Stimulated activated CD4-positive, alpha-beta T cell treated with anti-CD3 and anti-CD28 coated beads, Interleukin-2, amount 100 ng/mL, for 4 hours (primary cell): ENCODE measurements around the gene CROT.

ENCODE experiments used
- DNase-seq: peaks from one replicate; pipeline ENCODE4 v3.0.0-alpha.2; 2020; ENCODE audit warnings: low read depth

Gene CROT

DNA sequence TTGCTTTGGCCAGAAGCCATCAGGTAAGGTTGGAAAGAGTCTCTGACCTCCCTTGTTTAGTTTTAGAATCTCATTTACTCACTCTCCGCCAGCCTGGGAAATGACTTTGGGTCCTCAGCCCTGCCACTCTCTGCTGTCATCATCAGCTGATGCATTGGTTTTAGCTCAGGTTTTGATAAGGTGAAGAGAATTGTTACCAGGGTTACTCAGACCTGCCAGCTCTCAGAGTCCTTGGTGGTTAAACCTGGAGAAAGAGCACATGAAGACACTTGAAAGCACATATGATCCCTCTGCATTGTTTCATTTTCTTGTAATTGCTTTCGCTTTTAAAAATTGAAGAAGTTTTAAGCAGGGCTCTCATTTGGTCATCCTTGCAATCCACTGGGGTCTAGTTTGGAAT lies 4.0 kb upstream of the CROT start:
- DNase-seq = no peak

DNA sequence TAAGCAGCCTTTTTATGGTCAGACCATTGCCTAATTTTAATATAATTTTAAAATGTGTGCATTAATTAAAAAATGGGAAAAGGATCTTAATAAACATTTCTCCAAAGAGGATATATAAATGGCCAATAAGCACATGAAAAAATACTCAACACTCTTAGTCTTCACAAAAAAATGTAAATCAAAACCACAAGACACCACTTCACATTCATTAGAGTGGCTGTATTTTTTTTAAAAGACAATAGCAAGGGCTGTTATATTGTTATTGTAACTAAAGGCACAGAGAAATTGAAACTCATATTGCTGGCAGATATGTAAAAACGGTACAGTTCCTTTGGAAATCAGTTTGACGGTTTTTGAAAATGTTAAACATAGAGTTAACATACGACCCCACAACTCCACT lies 3.2 kb upstream of the CROT start:
- DNase-seq = no peak

DNA sequence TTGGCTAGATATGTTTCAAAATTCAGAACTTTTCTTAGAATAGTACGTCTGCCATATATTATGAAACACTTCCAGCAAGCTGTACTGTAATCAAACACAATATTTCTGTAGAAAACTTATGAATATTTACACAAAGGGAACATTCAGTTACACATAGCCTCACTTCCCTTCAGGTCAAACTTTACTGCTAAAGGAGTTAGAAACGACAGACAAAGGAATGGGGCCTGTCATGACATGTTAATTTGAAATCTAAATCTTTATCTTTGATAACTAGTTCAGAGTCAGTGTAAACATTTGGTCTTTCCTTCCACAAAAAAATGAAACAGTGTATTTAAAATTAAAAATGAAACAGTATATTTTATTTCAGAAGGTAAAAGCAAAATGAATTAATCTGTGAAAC lies 1.0 kb upstream of the CROT start:
- DNase-seq = no peak

DNA sequence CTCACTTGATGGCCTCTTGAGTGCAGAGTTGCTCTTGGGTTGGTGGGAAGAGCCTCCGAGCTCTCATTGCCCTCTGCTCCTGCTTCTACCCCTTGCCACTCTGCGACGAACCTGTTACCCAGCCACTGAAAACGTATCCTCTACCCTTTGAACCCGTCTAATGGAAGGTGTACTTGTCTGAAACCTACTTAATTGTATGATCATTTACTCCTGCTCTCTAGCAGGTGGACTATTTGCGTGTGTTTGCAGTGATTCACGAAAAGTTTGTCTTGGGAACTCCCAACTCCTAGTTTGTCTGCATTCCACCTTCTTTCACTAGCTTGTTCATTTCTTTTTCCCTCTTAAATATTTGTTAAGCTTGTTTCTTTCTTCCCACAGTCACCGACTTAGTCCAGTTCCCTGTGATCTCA lies 503 bp downstream of the CROT start:
- no peak for DNase-seq

DNA sequence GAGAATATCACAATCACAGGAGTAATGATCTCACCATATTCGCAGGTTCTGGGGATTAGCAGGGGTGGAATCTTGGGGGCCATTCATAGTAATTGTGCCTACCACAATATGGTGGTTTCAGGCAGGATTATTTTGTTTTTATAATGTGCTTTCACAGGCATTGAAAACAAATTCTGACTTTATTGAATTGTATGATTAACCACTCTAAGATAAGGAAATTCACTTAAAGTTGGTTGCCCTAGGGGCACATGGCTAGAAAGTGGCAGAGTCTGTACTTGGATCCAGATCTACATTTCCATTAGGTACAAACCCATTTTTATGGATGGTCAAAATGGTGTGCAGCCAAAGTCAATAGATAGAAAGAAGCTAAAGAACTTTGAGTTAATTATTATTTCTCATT lies 1.7 kb downstream of the CROT start:
- DNase-seq = no peak

DNA sequence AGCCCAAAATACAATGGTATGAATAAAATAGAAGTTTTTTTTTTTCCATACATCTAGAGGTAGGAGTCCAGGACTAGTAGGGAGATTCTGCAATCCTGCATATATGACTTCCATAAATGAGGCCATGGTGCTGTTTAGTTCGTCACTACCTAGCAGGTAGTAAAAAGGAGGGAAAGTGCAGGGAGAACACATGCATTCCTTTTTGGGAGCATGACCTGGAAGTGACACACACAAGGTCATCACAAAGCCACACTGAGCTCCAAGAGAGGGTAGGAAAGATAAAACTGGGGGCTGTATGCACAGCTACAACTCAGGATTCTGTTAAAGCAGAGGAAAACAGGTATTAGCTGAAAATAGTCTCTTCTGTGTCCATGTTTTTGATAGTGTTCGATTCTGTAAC lies 2.2 kb downstream of the CROT start:
- DNase-seq = no peak

DNA sequence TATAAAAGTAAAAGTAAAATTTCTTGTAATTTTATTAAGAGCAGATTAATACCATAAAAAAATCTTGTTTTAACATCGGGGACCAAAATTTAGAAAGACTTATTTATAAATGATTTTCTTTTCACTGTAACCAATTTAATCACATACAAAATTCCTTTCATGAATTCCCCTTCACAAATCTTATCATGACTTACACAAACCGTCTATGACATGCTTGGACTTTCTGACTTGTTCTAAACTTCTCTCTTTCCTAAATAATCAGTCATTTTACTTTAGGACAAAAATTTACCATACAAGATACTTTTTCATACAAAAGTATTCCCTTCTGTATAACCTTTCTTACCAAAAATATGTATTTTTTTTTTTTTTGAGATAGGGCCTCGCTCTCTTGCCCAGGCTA lies 9.3 kb downstream of the CROT start:
- DNase-seq = no peak

DNA sequence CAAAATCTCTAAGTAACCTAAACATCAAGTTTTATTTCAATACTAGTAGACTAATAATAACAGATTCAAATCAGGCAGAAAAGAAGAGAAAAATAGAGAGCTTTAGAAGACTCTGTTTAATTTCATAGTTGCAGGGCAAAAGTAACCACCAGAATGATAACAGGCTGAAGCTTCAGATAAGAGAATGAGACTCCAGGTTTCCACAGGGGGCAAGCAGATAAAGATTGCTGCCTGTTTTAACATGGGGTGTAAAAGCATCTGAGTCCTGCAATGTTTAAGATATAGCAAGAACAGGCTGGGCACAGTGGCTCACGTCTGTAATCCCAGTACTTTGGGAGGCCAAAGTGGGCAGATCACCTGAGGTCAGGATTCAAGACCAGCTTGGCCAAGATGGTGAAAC lies 11.0 kb downstream of the CROT start:
- DNase-seq = no peak

DNA sequence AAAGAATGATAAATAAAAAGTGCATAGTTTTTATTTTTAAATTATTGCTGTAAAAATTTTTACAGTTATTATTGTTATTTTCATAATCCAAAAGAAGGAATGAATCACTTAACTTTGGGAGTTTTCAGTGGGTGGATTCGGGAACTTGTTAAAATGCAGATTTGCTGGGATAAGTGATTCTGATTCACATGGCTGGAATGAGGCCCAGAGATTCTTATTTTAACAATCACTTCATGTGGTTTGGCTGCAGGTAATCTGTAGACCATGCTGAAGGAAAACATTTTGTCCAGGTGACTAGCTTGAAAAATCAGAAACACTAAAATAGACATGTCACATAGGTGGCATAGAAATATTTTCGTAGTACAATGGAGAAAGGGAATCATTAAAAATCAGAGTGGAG lies 13.9 kb downstream of the CROT start:
- no peak for DNase-seq

DNA sequence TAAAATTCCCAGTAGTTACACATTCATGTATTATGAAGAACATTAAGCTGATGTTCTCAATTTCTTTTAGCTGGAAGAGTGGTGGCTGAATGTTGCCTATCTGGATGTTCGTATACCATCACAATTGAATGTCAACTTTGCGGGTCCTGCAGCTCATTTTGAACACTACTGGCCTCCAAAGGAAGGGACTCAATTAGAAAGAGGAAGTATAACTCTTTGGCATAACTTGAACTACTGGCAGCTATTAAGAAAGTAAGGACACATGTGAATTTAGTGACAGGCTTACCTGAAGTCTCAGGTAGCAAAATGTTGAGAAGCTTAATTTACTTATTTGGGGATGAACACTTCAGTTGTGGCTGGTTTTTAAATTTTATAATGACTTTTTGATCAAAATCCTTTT lies 15.9 kb downstream of the CROT start:
- DNase-seq = no peak

DNA sequence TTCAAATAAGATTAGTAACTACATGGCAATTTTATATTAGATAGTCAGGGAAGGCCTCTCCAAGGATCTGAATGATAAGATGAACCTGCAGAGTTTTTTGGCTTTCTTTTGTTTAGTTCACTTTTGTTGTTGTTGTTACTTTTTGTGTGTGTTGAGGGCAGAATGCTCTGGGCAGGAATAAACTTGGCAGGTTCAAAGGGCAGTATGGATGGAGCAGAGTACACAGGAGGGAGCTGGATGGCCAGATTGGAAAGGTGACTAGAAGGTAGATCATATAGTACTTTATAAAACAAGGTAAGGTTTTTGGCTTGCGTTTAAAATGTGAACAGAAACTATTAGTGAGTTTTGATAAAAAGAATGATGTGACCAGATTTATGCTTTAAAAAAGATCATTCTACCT lies 17.9 kb downstream of the CROT start:
- no peak for DNase-seq

DNA sequence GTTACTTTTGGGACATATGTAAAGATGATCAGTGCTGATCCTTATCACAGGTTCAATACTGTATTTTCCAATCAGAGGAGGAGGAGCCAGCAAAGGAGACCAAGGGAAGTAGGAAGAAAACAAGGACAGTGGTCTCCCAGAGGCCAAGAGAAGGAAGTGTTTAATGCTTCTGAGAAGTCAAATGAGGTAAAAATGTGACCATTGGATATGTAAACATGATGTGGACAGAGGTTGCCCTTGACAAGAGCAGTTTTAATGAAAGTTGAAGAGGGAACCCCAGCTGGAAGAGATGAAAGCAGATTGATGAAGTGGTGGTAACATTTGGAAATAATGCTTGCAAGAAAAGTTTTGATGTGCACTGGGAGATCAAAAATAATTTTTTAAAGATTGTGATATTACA lies 18.8 kb downstream of the CROT start:
- DNase-seq = no peak

DNA sequence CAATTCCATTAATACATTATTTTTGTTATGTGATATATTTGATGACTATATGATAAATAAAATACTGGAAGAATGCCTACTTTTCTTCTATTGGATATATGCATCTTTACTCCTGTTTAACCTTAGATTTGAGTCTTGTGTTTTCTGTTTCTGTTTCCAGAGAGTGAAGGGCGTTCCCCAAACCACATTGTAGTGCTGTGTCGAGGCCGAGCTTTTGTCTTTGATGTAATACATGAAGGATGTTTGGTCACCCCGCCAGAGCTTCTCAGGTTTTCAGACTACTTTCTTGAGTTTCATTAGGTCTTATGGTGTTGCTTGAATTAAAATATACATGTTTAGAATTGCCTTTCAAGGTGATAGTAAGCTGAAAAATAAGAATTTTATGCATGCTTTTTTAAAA lies 23.8 kb downstream of the CROT start:
- no peak for DNase-seq

DNA sequence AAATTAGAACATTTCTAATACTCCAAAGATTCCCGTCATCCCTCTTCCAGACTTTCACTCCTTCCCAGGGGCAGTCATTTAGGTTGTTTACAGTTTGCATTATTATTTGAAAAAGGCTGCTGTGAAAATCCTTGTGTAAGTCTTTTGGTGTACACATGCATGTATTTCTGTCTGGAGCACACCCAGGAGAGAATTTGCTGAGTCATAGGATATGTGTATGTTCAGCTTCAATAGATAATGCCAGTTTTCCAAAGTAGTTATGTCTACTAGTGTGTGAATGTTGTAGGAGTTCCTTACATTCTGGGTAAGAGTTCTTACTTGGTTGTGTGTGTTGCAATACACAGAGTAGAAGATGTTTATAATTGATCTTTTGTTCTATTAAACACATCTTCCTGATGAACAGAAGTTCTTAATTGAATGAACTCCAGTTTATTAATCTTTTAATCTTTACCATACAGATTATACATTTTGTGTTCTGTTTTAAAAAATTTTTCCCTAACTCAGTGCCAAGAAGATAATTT lies 25.3 kb downstream of the CROT start:
- DNase-seq = no peak

DNA sequence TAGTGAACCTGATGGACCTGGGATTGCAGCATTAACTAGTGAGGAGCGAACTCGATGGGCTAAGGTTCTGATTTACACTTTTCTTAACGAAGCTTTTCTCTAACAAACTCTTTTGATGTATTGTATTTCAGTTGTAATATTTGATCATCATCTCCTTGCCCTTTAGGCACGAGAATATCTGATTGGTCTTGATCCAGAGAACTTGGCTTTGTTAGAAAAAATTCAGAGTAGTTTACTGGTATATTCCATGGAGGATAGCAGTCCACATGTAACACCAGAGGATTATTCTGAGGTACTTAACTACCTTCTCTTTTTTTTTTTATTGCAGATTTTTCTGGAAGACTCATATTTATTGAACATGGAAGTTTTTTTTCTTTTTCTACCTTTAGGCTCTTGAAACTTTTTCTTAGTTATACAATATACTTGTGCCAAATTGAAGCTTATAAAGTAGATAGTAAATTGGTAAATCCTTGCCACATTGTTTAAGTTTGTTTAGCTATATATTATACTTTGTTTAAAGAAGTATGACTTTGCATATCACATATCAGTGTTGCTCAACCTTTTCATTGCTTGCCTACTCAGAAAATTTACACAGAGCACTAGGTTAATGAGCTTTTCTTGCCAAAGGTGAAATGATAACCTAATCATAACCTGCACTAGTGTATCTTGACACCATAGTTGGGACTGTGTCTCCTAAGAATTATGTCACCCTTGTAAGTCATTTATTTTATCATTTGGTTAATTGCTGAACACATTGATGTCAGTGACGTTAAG lies 30.4 kb downstream of the CROT start:
- no peak for DNase-seq

DNA sequence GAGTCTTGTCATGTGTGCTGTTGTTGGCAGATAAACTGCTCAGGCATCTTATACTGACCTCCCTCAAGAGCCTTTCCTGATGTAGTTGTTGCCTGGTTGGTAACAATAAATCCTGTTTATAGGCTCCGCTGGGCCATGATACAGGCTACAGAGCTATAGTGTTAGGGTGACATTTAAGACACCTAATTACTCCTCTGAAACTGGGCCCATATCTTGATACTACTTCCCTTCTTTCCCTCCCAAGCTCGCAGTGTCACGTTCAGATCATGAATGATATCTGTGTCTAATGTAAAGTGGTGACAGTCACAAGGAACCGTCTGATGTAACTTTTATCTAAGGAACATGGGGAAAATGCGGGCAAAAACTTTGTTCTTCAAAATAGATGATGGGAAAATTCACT lies 35.4 kb downstream of the CROT start:
- no peak for DNase-seq

DNA sequence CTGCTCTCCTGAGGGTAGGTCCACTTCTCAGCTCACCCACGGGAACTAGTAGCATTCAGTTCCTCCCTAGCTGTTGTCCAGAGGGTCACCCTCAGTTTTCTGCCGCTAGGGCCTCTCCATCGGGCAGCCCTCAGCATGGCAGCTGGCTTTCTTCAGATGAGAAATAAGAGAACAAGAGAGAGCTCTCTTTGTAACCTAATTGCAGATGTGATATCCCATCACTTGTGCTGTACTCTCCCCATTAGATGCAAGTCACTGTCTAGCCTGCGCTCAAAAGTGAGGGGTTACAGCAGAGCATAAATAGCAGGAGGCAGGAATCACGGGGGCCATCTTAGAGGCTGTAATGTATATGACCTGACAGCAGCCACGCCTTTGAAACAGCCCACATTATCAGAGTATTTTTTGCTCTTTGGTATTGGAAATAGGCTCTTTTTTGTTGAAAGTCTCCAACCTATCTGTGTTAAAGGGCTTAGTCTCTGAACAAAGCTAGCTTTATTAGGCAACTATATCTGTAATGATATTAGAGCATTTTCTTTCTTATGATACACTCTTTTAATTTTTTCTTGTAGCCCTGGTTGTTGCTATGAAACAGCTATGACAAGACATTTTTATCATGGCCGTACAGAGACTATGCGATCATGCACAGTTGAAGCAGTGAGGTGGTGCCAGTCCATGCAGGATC lies 45.7 kb downstream of the CROT start:
- no peak for DNase-seq

DNA sequence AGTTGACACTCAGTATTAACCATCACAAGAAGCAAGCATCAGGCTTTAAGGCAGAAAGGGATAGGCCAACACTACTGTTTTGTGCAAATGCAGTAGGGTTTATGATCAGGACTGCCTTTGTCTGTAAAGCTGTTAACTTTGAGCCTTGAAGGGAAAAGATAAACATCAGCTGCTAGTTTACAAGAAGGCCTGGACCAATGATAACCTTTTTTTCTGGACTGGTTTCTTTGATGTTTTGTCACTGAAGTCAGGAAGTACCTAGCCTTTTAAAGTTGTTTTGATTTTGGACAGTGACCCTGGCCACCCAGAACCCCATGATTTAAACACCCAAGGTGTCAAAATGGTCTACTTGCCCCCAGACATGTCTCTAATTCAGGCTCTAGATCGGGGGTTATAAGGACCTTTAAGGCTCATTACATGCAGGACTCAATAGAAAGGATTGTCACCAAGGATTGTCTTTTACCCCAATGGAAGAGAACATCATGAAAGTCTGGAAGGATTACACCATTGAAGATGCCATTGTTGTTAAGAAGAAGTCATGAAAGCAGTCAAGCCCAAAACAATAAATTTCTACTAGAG lies 50.1 kb downstream of the CROT start:
- no peak for DNase-seq

DNA sequence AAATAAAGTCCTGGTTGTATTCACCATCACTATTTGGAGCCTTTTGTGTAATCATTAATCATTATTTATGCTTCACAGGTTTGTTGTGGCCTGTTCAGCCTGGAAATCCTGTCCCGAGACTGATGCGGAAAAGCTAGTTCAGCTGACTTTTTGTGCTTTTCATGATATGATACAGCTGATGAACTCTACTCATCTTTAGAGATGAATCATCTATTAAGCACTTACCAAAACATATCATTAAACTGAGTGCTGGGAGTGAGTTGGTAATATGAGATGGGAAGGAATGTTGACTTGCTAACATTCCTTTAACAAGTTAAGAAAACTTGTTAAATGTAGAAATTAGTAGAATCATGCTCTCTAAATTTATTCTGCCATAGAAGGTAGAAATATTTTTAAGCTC lies 53.0 kb downstream of the CROT start:
- DNase-seq = no peak

DNA sequence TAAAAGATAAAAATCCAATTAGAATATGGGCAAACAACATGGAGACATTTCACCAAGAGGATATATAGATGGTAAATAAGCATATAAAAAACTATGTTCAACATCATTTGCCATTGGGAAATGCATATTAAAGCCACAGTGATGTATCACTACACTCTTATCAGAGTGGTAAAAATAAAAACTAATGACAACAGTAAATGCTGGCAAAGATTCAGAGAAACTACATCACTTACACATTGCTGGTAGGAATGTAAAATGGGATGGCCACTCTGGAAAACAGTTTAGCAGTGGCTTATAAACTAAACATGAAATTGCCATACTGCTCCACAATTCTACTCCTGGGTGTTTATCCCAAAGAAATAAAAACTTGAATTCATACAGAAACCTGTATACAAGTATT lies 59.2 kb downstream of the CROT start:
- no peak for DNase-seq

DNA sequence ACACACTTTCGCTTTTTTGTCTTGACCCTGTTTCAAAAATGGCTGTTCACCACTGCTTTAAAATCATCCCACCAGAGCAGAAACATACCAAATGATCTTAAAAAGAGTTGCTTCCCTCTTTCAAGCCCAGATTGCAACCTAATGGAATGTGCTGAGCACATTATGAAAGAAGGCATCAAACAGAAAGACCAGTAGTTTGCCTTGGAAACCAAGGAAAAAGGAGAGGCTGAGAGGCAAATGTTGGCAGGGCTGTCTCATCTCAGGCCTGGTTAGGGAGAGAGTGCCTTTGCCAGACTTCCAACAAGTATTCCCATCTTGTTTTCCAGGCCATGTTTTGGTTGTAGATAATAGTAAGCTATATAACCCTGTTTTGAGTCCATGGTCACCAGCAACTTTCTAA lies 65.7 kb downstream of the CROT start:
- DNase-seq = no peak

DNA sequence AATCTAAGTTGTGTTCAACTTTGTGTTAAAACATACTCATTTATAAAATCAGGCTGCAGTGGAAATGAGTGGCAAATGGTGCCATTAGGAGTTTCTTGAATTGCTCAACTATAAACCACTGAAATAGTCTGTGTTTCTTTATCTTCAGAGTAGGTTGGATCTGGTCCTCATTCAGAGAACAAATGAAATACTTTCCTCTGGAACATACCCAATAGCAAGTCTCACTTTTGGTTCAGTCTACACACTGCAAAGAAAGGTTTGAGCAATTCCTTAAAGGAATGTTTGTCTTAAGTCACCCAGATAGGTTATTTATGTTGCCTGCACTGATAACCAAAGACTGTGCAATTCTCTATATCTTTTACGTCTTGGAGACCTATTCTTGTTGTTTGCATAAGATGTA lies 67.6 kb downstream of the CROT start:
- DNase-seq = no peak
